Stimulated activated CD8-positive, alpha-beta memory T cell treated with anti-CD3 and anti-CD28 coated beads, Interleukin-12 subunit alpha, Interleukin-12 subunit beta, amount 100 ng/mL, for 24 hours (primary cell): Measurements from ENCODE around the gene CREB3.

Experiments used
- DNase-seq: peaks from one replicate; pipeline ENCODE4 v3.0.0-alpha.2; 2020; ENCODE audit errors: extremely low read depth

The CREB3 gene

GRCh38 chr9:35781066-35781465 lies 48.6 kb downstream of the CREB3 start:
- no peak for DNase-seq

GRCh38 chr9:35783418-35783817 lies 51.0 kb downstream of the CREB3 start:
- no peak for DNase-seq
